ENCODE data around the gene PHACTR4. TPM values are rescaled to one million over a fixed set of nuclear protein-coding genes. Genes with fewer than 3 reads are reported as not detected.
"Not testable (repeated sequence)": the region's sequence is repeated elsewhere in the genome, so short reads cannot be mapped to it uniquely, and the experiment has no call there.

PHACTR4 gene
- total RNA-seq, 1 donor from 2014 or later, result 14.9 TPM

DNA sequence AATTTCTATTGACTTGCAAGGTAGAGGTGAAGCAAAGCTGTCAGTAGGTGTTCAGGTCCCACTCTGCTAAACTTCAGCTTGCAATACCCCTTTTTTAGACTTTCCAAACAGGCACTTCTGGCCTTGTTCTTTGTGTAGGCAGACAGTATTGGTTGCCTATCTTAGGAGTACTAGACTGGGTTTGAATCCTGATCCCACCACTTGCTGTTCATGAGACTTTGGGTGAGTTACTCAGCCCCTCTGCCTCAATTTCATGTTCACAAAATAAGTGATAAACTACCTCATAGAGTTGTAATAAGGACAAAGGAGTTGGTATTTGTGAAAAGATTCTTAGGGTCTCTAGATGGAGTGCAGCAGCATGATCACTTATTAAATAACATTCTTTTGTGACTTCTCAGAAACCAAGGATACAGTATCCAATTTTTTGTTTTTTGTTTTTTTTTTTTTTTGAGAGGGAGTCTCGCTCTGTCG is 141.5 kb downstream of the PHACTR4 start:
- intact Hi-C loops (cut with DNase I), result loop anchor here (10.0 kb wide), 1 partner anchor 94 kb away; no protein-coding TSS in a partner anchor
- DNase-seq (no peak), ATAC-seq (ENCODE audit: poor library complexity) (no peak)

DNA sequence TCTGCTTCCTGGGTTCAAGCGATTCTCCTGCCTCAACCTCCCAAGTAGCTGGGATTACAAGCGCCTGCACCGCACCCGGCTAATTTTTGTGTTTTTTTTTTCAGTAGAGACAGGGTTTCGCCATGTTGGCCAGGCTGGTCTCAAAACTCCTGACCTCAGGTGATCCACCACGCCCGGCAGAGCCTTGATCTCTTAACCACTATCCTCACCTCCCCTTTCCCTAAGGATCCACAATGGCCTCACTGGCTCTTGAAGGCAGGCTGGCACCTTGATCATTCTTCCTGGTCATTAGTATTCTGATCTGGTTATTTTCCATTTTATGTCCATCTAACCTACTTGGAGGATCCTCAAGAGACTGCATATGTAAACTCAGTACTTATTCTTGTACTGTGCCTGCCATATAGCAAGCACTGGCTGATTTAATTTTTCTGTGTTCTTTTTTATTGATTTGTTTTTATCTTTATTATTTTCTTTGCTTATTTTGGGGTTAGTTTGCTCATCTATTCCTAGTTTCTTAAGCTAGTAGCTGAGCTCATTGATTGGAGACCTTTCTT is 142.6 kb downstream of the PHACTR4 start:
- no peak for ATAC-seq (ENCODE audit: poor library complexity)
- intact Hi-C loops (cut with DNase I), result loop anchor here (10.0 kb wide), 1 partner anchor 93 kb away; no protein-coding TSS in a partner anchor
- no peak for DNase-seq

DNA sequence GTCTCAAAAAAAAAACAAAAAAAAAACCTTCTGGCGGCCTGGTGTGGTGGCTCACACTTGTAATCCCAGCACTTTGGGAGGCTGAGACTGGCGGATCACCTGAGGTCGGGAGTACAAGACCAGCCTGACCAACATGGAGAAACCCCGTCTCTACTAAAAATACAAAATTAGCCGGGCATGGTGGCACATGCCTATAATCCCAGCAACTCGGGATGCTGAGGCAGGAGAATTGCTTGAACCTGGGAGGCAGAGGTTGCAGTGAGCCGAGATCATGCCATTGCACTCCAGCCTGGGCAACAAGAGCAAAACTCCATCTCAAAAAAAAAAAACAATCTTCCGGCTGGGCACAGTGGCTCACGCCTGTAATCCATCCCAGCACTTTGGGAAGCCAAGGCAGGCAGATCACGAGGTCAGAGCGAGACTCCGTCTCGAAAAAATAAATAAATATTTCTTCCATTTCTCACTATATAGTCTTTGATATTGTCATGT is 144.9 kb downstream of the PHACTR4 start:
- intact Hi-C loops (cut with DNase I), result loop anchor here (10.0 kb wide), 1 partner anchor 90 kb away; no protein-coding TSS in a partner anchor
- not testable (repeated sequence) for ATAC-seq (ENCODE audit: poor library complexity); DNase-seq

DNA sequence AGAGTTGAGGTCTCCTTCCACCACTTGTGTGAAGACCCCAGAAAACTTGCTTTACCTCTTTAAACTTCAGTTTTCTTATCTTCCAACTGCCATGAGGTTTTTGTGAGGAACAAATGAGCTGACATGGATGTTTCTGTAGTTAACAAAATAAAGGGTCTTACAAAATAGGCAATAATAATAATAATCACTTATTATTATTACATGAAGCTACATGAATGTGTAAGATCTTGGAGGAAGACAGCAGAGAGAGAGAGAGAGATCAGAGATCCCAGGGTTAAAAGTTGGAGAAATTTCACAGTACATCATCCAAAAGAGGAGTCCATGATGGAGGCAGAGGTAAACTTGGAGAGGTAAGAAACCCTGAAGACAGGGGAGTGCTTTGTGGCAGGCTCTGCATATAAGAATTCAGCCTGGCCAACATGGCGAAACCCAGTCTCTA is 147.0 kb downstream of the PHACTR4 start:
- no peak for DNase-seq
- no peak for ATAC-seq (ENCODE audit: poor library complexity)
- intact Hi-C loops (cut with DNase I), result loop anchor here (5.0 to 10.0 kb wide), 2 partner anchors 88 to 361 kb away; no protein-coding TSS in a partner anchor

DNA sequence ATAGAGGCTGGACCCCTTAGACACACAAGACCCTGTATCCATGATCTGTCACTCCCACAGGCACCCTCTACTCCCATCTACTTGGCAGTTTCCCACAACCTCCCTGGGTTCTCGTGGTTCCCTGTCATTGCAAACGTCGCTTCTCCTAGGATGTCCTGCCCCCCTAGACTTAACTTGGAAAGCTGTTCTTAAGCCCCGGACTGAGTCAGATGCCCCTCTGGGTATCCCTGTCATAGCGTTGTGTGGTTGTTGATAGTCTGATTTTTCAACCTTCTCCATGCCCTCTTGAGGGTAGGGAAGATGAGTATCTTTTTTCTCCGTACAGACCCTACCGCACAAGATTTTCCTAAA is 148.1 kb downstream of the PHACTR4 start:
- DNase-seq (no peak), ATAC-seq (ENCODE audit: poor library complexity) (peak; percentile 12)
- intact Hi-C loops (cut with DNase I), result loop anchor here (5.0 to 10.0 kb wide), 2 partner anchors 87 to 360 kb away; no protein-coding TSS in a partner anchor

DNA sequence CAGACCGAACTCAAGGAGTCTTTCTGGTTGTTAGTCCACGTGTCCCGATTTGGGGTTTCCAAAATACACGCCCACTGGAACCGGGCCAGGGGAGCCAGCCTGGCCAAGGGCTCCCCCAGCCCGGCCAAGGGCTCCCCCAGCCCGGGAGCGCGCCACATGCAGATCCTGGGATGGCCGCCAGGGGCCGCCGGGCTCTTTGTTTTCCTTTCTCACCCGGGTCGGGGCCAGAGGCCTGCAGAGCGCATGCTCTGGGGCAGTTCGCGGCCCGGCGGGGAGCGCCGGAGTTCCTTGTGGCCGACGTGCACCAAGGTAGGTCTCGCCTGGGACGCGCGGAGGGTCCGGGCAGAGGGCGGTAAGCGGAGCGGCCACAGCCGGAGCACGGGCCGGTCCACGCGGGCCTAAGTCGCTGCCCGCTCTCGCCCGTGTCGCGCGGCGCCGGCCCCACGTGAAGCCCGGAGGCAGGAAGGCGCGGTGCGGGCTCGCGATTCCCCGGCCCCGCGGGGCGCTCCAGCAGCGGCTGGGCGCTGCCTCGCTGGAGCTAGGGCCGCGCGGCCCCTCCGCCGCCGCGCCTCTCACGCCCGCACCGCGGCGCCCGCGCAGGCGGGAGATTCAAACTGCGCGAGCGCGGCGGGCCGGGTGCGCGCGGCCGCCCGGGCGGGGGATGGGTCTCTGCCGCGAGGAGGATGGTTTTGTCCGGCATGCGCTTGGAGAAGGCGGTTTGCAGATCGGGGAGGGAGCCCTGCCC is 148.6 kb downstream of the PHACTR4 start:
- ATAC-seq (ENCODE audit: poor library complexity), result peak; percentile 97
- intact Hi-C loops (cut with DNase I), result loop anchor here (5.0 to 10.0 kb wide), 2 partner anchors 87 to 359 kb away; no protein-coding TSS in a partner anchor
- DNase-seq, result peak; percentile 96

DNA sequence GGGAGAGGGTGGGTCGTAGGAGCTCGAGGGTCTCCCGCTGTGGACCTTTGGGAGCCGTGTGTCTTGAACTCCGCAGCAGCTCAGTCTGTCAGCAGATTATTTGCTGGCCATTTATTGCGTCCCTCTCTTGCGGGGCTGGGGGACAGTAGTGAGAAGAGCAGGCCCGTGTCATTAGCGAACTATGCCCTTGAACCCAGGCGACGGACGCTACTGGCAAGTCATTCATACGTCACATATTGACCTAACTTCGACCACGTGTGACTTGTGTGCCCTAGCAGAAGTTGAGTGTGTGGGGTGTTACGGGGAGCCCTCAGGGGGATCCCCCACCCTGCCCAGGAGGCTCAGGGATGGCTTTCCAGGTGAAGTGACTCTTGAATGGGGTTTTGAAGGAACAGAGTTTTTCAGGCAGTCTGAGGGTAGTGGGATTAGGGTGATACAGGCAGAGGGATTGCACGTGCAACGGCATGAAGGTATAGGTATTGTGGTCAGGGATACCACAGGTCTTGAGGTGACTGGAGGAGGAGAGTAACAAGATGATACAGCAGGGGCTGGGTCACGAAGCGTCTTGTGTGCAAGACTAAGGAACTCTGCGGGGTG is 149.3 kb downstream of the PHACTR4 start:
- no peak for DNase-seq

DNA sequence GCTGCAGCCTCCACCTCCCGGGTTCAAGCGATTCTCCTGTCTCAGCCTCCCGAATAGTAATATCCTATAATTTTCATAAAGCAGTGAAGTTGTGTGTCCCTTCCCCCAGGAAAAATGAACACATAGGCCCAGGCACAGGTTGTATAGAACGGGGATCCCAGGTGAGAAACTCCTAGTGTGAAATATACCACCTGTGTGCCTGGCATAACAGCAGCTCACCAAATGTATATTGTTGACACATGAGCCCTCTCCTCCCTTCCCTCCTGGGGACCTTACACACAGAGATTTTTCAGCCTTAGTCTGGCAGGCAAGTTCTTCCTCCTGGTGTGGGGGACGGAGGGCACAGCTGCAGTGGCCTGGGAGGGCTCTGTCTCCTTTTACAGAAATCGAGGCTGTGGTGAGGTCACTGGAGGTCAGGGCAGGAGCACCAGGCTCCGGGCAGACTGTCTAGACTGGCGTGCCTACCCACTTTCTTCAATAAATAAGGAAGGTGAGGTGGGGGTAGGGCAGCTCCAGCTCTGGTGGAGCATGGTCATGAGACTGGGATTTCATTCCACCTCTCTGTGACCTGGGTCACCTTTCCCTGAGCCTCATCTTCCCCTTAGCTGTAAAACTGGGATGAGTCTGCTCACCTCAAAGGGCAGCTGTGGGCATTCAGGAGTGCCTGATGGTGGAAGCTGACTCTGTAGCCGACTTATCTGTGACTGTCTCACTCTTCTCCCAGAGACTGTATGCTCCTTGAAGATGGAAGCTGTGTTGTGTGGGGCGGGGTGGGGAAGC is 150.6 kb downstream of the PHACTR4 start:
- intact Hi-C loops (cut with DNase I), result loop anchor here (5.0 to 10.0 kb wide), 2 partner anchors 85 to 357 kb away; no protein-coding TSS in a partner anchor
- ATAC-seq (ENCODE audit: poor library complexity), result no peak
- no peak for DNase-seq

More for the DNA sequence above, 149.3 kb downstream of the PHACTR4 start:
- ATAC-seq (ENCODE audit: poor library complexity), result no peak
- intact Hi-C loops (cut with DNase I), result loop anchor here (5.0 to 10.0 kb wide), 2 partner anchors 86 to 358 kb away; no protein-coding TSS in a partner anchor

DNA sequence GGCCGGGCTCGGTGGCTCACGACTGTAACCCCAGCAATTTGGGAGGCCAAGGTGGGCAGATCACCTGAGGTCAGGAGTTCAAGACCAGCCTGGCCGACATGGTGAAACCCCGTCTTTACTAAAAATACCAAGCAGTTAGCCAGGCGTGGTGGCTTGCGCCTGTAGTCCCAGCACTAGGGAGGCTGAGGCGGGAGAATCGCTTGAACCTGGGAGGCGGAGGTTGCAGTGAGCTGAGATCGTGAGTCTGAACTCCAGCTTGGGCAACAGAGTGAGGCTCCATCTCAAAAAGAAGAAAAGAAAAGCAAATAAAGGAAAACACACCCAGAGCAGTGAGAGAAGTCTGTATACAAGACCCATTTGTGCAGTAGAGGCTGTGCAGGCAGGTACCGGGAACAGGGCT is 151.3 kb downstream of the PHACTR4 start:
- intact Hi-C loops (cut with DNase I); ATAC-seq (ENCODE audit: poor library complexity); DNase-seq: not testable (repeated sequence)

DNA sequence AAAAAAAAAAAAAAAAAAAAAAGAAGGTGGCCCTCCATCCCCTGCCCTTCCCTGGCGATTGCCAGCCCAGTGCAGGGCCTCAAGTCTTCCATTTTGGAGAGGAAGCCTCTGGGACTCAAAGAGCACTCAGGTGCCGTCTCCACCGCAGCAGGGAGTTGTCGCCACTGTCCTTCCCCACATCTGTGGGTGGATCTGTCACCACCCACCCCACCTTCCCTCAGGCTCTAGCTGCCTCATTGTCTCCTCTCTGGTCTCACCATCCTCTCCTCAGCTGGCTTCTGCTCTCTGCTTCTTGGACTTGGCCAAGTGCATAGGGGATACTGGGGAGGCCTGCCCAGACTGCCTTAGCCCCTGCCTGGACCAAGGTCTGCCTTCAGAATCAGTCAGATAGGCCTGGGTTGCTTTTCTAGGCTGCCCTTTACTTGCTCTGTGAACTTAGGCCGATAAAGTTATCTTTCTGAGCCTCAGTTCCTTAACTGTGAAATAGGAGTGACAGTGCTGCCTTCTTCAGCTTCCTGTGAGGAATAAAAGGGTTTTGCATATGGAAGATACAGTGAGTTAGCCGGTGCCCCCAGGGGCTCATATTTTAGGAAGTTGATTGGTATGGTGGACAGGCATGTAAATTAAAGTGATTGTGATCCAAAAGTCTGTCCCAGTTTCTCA is 152.1 kb downstream of the PHACTR4 start:
- DNase-seq, result no peak
- no peak for ATAC-seq (ENCODE audit: poor library complexity)
- intact Hi-C loops (cut with DNase I), result no loop called here

DNA sequence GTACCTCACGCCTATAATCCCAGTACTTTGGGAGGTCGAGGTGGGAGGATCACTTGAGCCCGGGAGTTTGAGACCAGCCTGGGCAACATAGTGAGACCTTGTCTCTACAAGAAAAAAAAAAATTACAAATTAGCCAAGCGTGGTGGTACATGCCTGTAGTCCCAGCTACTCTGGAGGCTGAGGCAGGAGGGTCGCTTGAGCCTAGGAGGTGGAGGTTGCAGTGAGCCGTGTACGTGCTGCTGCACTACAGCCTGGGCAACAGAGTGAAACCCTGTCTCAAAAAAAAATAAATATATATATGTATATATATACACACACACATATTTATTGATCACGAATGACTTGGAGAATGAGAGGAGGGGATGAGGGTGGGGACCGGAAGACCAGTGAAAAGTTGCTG is 153.0 kb downstream of the PHACTR4 start:
- DNase-seq; ATAC-seq (ENCODE audit: poor library complexity); intact Hi-C loops (cut with DNase I): not testable (repeated sequence)

DNA sequence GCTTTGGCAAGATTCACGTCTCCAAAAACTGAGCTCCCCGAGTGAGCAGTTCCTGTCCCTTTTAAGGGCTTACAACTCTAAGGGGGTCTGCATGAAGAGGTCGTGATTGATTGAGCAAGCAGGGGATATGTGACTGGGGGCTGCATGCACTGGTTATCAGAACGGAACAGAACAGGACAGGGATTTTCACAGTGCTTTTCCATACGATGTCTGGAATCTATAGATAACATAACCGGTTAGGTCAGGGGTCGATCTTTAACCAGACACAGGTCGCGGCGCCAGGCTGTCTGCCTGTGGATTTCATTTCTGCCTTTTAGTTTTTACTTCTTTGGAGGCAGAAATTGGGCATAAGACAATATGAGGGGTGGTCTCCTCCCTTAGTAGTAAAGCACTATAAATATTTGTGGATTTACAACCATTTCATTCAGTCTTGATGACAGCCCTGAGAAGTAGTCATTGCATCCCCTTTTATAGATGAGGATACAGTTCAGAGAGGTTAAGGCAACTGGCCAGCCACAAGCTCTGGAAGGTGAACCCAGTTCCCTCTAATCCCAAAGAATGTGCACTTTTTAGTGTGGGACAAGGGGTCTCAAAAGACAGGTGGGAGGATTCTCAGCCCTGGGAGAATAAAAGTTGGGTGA is 155.6 kb downstream of the PHACTR4 start:
- ATAC-seq (ENCODE audit: poor library complexity); intact Hi-C loops (cut with DNase I); DNase-seq: not testable (repeated sequence)

DNA sequence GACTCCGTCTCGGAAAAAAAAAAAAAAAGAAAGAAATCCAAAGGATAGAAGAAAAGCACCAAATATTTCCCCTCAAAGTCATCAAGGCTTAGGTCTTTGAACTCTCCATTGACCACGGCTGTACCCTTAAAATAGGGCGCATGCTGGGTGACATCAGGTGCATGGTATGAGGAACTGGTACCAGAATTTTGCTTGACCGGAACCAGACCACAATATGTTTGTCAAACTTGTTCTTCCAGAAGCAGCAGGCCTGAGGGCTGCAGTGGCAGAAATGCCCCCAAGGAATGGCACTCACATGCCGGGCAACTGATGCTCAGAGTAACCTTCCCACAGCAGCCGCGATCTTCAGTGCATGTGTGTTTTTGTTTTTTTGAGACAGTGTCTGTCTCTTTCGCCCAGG is 157.3 kb downstream of the PHACTR4 start:
- DNase-seq (no peak), ATAC-seq (ENCODE audit: poor library complexity) (no peak)
- intact Hi-C loops (cut with DNase I), result no loop called here

DNA sequence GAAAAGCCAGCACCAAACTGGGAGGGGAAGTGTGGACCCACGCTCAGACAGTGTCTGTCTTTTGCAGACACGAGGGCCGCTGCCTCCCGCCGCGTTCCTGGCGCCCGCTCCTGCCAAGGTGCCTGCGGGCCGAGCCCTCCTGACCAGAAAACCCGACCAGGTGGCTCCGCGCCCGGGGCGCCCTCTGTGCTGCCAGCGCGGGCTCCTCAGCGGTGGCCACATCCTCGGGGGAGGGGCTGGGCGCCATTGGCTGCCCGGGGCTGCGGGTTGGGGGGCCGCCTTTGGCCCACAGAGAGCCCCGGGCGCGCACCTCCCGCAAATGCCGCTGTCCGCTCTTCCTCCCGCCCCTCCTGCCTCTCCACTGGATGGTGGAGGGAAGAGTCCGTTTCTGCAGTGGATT is 160.9 kb downstream of the PHACTR4 start:
- no peak for DNase-seq
- intact Hi-C loops (cut with DNase I), result no loop called here
- ATAC-seq (ENCODE audit: poor library complexity), result no peak

DNA sequence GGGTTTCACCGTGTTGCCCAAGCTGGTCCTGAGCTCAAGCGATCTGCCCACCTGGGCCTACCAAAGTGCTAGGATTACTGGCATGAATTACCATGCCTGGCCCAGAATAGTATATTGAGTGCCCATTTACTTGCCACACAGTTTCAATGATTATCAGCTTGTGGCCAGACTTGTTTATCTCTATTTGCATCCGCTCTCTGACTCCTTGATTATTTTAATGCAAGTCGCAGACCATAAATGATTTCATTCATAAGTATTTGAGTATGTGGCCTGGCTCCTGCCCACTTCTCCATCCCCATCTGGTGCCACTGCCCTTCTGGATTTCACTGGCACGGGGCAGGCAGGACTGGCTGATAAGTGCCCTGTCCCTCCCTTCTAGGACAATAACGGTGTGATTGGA is 165.1 kb downstream of the PHACTR4 start:
- DNase-seq, result no peak

DNA sequence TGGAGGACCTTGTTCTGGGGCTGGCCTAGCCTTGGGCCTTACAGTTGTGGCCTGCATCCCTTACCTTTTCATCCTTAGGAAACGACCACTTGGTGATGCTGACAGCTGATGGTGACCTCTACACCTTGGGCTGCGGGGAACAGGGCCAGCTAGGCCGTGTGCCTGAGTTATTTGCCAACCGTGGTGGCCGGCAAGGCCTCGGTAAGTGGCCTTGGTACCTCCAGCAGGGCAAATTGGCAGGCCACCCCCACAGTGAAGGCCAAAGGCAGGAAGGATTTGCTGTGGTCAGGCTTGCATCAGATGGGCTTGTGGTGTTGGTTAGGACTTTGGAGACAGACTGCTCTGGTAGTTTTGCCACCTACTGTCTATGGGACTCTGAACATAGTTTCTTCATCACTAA is 165.6 kb downstream of the PHACTR4 start:
- intact Hi-C loops (cut with DNase I), result no loop called here
- DNase-seq (no peak), ATAC-seq (ENCODE audit: poor library complexity) (no peak)

More for the DNA sequence above, 165.1 kb downstream of the PHACTR4 start:
- intact Hi-C loops (cut with DNase I), result no loop called here
- ATAC-seq (ENCODE audit: poor library complexity), result no peak

DNA sequence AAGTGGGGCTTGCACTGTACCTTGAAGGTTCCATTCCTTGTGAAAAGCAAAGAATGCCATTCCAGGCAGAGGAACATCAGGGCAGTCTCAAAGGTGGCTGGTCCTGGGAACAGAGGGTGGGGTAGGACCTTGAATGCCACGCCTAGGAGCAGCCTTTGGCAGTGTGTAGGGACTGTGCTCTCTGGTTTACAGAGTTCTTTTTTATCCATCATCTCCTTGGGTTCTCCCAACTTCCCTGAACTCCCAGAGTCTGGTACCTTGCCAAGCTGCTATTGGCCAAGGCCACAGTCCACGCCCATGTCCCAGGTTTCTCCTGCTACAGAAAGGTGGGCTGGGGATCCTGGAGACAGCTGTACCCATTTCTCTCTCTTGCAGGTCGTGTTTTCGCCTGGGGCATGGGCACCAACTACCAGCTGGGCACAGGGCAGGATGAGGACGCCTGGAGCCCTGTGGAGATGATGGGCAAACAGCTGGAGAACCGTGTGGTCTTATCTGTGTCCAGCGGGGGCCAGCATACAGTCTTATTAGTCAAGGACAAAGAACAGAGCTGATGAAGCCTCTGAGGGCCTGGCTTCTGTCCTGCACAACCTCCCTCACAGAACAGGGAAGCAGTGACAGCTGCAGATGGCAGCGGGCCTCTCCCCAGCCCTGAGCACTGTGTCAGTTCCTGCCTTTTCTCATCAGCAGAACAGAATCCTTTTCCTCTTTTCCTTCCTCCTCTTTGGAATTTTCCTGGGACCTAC is 168.1 kb downstream of the PHACTR4 start:
- DNase-seq, result no peak
- intact Hi-C loops (cut with DNase I), result no loop called here
- ATAC-seq (ENCODE audit: poor library complexity), result no peak

Data from Right ventricle myocardium superior (tissue), 1 donor.